ENCODE measurements around the gene TIMP2. TPM values are rescaled to one million over a fixed set of nuclear protein-coding genes. Genes with fewer than 3 reads are reported as not detected.
A peak's percentile ranks its signal among the peaks of the same experiment; 100 is the strongest.

Gene TIMP2
- total and polyA plus RNA-seq, 4 donors = 8.9 to 37.6 (median 10.1) TPM

GRCh38 chr17:78950870-78951269 lies 25.7 kb upstream of the TIMP2 start:
- WGBS = 84% methylated on average over 2 of the region's 2 CpGs
- no peak for DNase-seq (ENCODE audit: low spot score)
- H3K4me1 ChIP-seq (ENCODE audit: control insufficient read depth in 4 of 4, insufficient read depth in 4 of 4, low read length in 3 of 4) = peaks cover 0 to 2% (median 0%) of the 10 kb centered on the region in 4 donors

GRCh38 chr17:78947235-78948149 lies 22.3 kb upstream of the TIMP2 start:
- Histone ChIP-seq H3K27ac (ENCODE audit: low read depth in 1 of 2, low read length in 2 of 2) (peak overlapping the region in 1 of 2 donors; percentile 70), H3K27me3 (ENCODE audit: control insufficient read depth in 4 of 4, insufficient read depth in 4 of 4, low read length in 3 of 4) (peaks cover 0 to 2% (median 0%) of the 10 kb centered on the region in 4 donors), H3K36me3 (ENCODE audit: control insufficient read depth in 4 of 4, insufficient read depth in 3 of 4, low read depth in 1 of 4, low read length in 3 of 4) (no peaks in the 10 kb centered on the region), H3K9ac (ENCODE audit: low read depth in 1 of 2, low read length in 2 of 2) (no peak overlapping the region), H3K9me3 (ENCODE audit: control insufficient read depth in 4 of 4, low read length in 3 of 4) (peaks cover 0 to 9% (median 4%) of the 10 kb centered on the region in 4 donors), H3K4me1 (ENCODE audit: control insufficient read depth in 4 of 4, insufficient read depth in 4 of 4, low read length in 3 of 4) (peaks cover 0 to 2% (median 0%) of the 10 kb centered on the region in 4 donors), H3K4me3 (ENCODE audit: low read depth in 1 of 3, low read length in 3 of 3) (no peak overlapping the region)
- TF ChIP-seq NR2F2 (IDR thresholded peaks at IDR 0.05) = peak; percentile 12
- TF ChIP-seq EGR1 (IDR thresholded peaks at IDR 0.05; ENCODE audit: low read depth in 2 of 2) = no peak
- peak in 1 of 2 donors; percentile 27 for TF ChIP-seq RXRA (IDR thresholded peaks at IDR 0.05)
- TF ChIP-seq REST (IDR thresholded peaks at IDR 0.05) = no peak
- TF ChIP-seq TAF1 (conservative IDR thresholded peaks at IDR 0.05) = no peak
- TF ChIP-seq GABPA (IDR thresholded peaks at IDR 0.05 in 1 of 2, conservative IDR thresholded peaks at IDR 0.05 in 1 of 2) = no peak
- no peak for TF ChIP-seq SP1 (IDR thresholded peaks at IDR 0.05)
- TF ChIP-seq YY1 (IDR thresholded peaks at IDR 0.05) = peak; percentile 16
- TF ChIP-seq JUND (IDR thresholded peaks at IDR 0.05) = no peak
- TF ChIP-seq CTCF (IDR thresholded peaks at IDR 0.05; ENCODE audit: low read depth, low read length, missing input control) = no peak
- no peak for DNase-seq (ENCODE audit: low spot score)
- WGBS = 66% methylated on average over 18 of the region's 18 CpGs

More at GRCh38 chr17:78950870-78951269, 25.7 kb upstream of the TIMP2 start:
- H3K9ac ChIP-seq (ENCODE audit: low read depth in 1 of 2, low read length in 2 of 2) = no peak overlapping the region
- H3K4me3 ChIP-seq (ENCODE audit: low read depth in 1 of 3, low read length in 3 of 3) = no peak overlapping the region
- peaks cover 0 to 2% (median 0%) of the 10 kb centered on the region in 4 donors for H3K27me3 ChIP-seq (ENCODE audit: control insufficient read depth in 4 of 4, insufficient read depth in 4 of 4, low read length in 3 of 4)
- TF ChIP-seq REST (IDR thresholded peaks at IDR 0.05) (no peak), YY1 (IDR thresholded peaks at IDR 0.05) (no peak)
- no peaks in the 10 kb centered on the region for H3K36me3 ChIP-seq (ENCODE audit: control insufficient read depth in 4 of 4, insufficient read depth in 3 of 4, low read depth in 1 of 4, low read length in 3 of 4)
- peaks cover 0 to 9% (median 4%) of the 10 kb centered on the region in 4 donors for H3K9me3 ChIP-seq (ENCODE audit: control insufficient read depth in 4 of 4, low read length in 3 of 4)
- no peak overlapping the region for H3K27ac ChIP-seq (ENCODE audit: low read depth in 1 of 2, low read length in 2 of 2)
